ENCODE measurements around the gene DCDC1. TPM values are rescaled to one million over a fixed set of nuclear protein-coding genes. Genes with fewer than 3 reads are reported as not detected.
A peak's percentile ranks its signal among the peaks of the same experiment; 100 is the strongest.

Gene DCDC1
- polyA plus RNA-seq, 6 donors from 2014 or later, result not detected

DNA sequence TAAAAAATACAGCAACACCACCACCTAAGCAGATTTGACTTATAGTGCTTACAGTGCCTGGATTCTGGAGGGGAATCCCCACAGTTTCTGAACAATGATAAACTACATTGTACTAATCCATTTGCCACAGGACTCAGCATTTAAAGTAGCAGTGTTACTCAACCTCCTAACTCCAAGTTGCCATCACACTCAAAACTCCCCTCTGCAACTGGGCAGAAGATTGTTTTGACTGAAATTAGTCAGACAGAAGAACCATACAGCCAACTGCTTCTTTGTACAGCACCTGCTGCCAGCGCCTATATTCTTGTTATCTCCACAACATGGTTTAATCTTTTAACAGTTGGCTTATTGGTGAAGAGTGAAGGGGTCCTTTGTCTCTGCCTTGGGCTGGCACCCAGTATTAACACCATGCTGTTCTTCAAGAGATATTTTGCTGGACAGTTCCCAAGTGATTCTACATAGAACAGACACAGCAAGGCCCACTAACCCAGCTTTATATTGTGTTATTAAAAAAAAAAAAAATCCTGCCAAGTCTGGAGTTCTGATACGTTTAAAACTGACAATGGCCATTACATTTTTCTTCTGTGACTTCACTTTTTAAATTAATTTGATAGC, 273.2 kb downstream of the DCDC1 start:
- Mint-ChIP-seq H3K4me3 (no peak overlapping the region), H3K27me3 (no peaks in the 10 kb centered on the region), H3K4me1 (no peaks in the 10 kb centered on the region), H3K9me3 (peaks cover 0 to 2% (median 0%) of the 10 kb centered on the region in 7 donors), H3K27ac (no peak overlapping the region), H3K36me3 (no peaks in the 10 kb centered on the region)
- DNase-seq, result no peak
- no peak for ATAC-seq (ENCODE audit: low read depth in 2 of 2)

DNA sequence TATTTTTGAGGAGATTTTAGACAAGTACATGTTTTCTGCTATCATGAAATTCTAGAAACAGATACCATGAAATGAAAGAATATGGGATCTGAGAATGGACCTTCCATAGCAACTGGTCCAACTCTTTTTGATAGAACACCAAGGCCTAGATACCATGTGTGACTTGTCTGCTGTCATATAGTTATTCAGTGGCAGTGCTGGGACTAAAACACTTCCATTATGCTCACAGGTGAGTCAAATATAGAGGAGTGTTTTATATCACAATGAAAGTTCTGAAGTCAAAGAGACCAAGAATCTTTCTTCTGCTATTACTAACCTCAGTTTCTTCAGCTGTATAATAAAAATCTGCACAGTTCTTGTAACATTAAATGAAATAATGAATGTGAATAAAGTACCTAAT, 276.9 kb downstream of the DCDC1 start:
- Mint-ChIP-seq H3K4me1 (no peaks in the 10 kb centered on the region), H3K27me3 (no peaks in the 10 kb centered on the region), H3K4me3 (no peak overlapping the region), H3K27ac (no peak overlapping the region), H3K36me3 (peaks cover 0 to 10% of the 10 kb centered on the region in 2 donors), H3K9me3 (peaks cover 7 to 22% (median 11%) of the 10 kb centered on the region in 7 donors)
- DNase-seq (no peak), ATAC-seq (ENCODE audit: low read depth in 2 of 2) (no peak)

DNA sequence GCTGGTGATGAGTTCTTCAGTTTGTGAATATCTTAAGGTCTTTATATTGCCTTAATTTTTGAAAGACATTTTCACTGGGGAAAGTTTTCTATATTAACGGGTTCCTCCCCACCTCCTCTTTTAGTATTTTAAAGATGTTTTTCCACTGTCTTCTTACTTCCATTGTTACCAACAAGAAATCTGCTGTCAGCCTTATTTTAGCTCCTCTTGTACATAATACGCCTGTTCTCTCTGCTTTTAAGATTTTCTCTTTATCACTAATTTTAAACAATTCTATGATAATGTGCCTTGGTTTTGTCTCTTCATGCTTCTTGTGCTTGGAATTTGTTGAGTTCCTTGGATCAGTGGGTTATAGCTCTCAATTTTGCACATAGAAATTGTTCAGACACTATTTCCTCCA, 280.4 kb downstream of the DCDC1 start:
- Mint-ChIP-seq H3K27me3 (no peaks in the 10 kb centered on the region), H3K9me3 (peaks cover 7 to 22% (median 11%) of the 10 kb centered on the region in 7 donors), H3K36me3 (peaks cover 0 to 10% of the 10 kb centered on the region in 2 donors), H3K27ac (no peak overlapping the region), H3K4me1 (no peaks in the 10 kb centered on the region), H3K4me3 (no peak overlapping the region)
- DNase-seq (no peak), ATAC-seq (ENCODE audit: low read depth in 2 of 2) (no peak)

DNA sequence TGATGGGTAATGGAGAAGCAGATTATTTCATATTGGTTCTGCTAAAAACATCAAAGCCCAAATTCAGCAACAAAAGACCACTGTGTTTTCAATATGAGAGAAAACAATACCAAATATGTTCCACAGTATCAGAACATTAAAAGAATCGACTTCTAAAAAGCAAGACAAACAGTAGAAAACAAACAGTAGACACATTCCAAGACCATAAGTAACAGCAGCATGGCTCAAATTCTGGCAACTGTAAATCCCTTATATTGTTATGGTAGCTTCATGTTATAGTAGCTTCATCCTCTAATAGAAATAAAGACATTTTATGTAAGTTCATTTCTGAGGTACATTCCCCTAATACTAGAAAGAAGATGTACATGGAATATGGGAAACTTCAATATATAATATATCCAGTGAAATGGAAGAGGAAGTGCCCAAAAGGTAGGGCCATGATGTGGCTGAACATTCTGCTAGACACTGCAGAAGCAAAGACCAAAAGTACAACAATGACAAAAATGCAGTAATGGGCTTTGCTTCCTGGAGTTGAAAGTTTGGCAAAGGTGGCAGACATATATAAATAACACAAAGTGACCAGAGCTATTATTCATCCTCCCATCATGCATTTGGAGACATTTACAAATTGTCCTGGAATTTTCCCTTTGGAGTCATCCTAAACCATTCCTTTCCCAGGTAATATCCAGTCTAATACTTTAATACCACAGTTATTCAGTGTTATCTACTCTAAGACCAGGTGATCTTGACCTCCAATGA, 299.9 kb downstream of the DCDC1 start:
- no peak overlapping the region for H3K27ac Mint-ChIP-seq
- H3K4me1 Mint-ChIP-seq, result no peaks in the 10 kb centered on the region
- DNase-seq, result no peak
- ATAC-seq (ENCODE audit: low read depth in 2 of 2), result no peak
- peaks cover 0 to 4% (median 0%) of the 10 kb centered on the region in 7 donors for H3K9me3 Mint-ChIP-seq
- no peaks in the 10 kb centered on the region for H3K27me3 Mint-ChIP-seq
- no peaks in the 10 kb centered on the region for H3K36me3 Mint-ChIP-seq
- H3K4me3 Mint-ChIP-seq, result no peak overlapping the region

GRCh38 chr11:31060880-31061279, 308.7 kb downstream of the DCDC1 start:
- H3K36me3 Mint-ChIP-seq, result no peaks in the 10 kb centered on the region
- no peak overlapping the region for H3K27ac Mint-ChIP-seq

DNA sequence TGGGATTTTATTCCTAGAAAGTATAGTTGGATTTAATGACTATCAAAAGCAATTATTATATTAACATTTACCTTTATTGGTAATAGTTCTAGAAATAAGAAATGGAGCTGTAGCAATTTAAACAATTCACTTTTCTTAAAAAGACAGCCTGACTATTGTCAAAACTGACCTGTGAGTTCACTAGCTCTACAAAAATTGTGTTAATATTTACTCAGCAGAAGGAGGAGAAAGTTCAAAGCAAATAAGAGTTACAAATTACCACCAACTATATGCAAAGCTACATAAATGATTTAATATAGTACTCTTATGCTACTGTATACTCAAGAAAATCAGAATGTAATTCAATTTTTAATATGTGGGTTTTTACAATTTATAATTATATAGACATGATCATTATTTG, 310.0 kb downstream of the DCDC1 start:
- ATAC-seq (ENCODE audit: low read depth in 2 of 2), result no peak
- H3K4me3 Mint-ChIP-seq, result no peak overlapping the region
- H3K4me1 Mint-ChIP-seq, result no peaks in the 10 kb centered on the region
- no peaks in the 10 kb centered on the region for H3K27me3 Mint-ChIP-seq
- no peaks in the 10 kb centered on the region for H3K36me3 Mint-ChIP-seq
- H3K9me3 Mint-ChIP-seq, result peaks cover 0 to 4% (median 0%) of the 10 kb centered on the region in 7 donors
- no peak for DNase-seq
- H3K27ac Mint-ChIP-seq, result no peak overlapping the region

More at GRCh38 chr11:31060880-31061279, 308.7 kb downstream of the DCDC1 start:
- no peaks in the 10 kb centered on the region for H3K9me3 Mint-ChIP-seq
- no peak overlapping the region for H3K4me3 Mint-ChIP-seq
- no peak for ATAC-seq (ENCODE audit: low read depth in 2 of 2)
- no peaks in the 10 kb centered on the region for H3K4me1 Mint-ChIP-seq
- DNase-seq, result no peak
- H3K27me3 Mint-ChIP-seq, result no peaks in the 10 kb centered on the region

DNA sequence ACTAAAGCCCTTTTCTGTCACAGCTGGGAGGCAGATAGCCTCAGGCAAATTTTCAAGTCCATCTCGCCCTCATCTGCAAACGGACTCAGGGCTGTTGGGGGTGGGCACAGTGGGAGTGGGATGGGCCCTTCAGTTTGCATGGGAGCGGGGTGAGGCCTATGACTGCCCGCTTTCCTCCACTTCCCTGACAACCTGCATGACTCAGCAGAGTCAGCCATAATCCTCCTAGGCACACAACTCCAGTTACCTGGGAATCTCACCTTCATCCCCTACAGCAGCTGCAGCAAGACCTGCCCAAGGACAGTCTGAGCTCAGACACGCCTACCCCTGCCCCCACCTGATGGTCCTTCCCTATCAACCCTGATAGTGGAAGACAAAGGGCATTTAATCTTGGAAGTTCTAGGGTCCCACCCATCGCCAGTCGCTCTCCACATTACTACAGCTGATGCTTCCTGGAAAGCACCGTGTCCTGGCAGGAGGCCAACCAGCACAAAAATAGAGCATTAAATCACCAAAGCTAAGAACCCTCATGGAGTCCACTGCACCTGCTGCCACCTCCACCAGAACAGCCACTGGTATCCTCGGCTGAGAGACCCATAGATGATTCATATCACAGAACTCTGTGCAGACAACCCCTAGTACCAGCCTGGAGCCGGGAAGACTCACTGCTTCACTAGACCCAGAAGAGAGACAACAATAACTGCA, 319.3 kb downstream of the DCDC1 start:
- Mint-ChIP-seq H3K4me3 (no peak overlapping the region), H3K9me3 (peaks cover 8 to 40% (median 21%) of the 10 kb centered on the region in 7 donors)

GRCh38 chr11:31045335-31045734, 324.2 kb downstream of the DCDC1 start:
- Mint-ChIP-seq H3K9me3 (peaks cover 0 to 7% (median 4%) of the 10 kb centered on the region in 7 donors), H3K4me1 (no peaks in the 10 kb centered on the region), H3K27ac (no peak overlapping the region), H3K4me3 (no peak overlapping the region), H3K27me3 (no peaks in the 10 kb centered on the region), H3K36me3 (no peaks in the 10 kb centered on the region)
- ATAC-seq (ENCODE audit: low read depth in 2 of 2) (no peak), DNase-seq (no peak)

More for the DNA sequence above, 319.3 kb downstream of the DCDC1 start:
- DNase-seq (no peak), ATAC-seq (ENCODE audit: low read depth in 2 of 2) (no peak)
- peaks cover 0 to 7% of the 10 kb centered on the region in 2 donors for H3K36me3 Mint-ChIP-seq
- H3K27me3 Mint-ChIP-seq, result no peaks in the 10 kb centered on the region
- H3K27ac Mint-ChIP-seq, result peak overlapping the region in 1 of 6 donors; percentile 82
- H3K4me1 Mint-ChIP-seq, result no peaks in the 10 kb centered on the region

GRCh38 chr11:31030138-31030792, 339.3 kb downstream of the DCDC1 start:
- ATAC-seq (ENCODE audit: low read depth in 2 of 2) (no peak), DNase-seq (no peak)
- H3K27me3 Mint-ChIP-seq, result no peaks in the 10 kb centered on the region
- H3K36me3 Mint-ChIP-seq, result no peaks in the 10 kb centered on the region
- H3K9me3 Mint-ChIP-seq, result peaks cover 0 to 4% (median 0%) of the 10 kb centered on the region in 7 donors
- no peak overlapping the region for H3K27ac Mint-ChIP-seq
- H3K4me3 Mint-ChIP-seq, result no peak overlapping the region
- no peaks in the 10 kb centered on the region for H3K4me1 Mint-ChIP-seq

- H3K27me3 Mint-ChIP-seq, result no peaks in the 10 kb centered on the region
- no peak for DNase-seq
- no peaks in the 10 kb centered on the region for H3K36me3 Mint-ChIP-seq
- no peak for ATAC-seq (ENCODE audit: low read depth in 2 of 2)
- H3K4me3 Mint-ChIP-seq, result no peak overlapping the region
- H3K4me1 Mint-ChIP-seq, result no peaks in the 10 kb centered on the region
- H3K9me3 Mint-ChIP-seq, result peaks cover 0 to 2% (median 0%) of the 10 kb centered on the region in 7 donors
- H3K27ac Mint-ChIP-seq, result no peak overlapping the region
Measured at GRCh38 chr11:31026315-31026714, 343.2 kb downstream of the DCDC1 start.

GRCh38 chr11:31022080-31022479, 347.5 kb downstream of the DCDC1 start:
- H3K27me3 Mint-ChIP-seq, result peaks cover 0 to 6% (median 0%) of the 10 kb centered on the region in 3 donors
- no peaks in the 10 kb centered on the region for H3K36me3 Mint-ChIP-seq
- peaks cover 0 to 2% (median 0%) of the 10 kb centered on the region in 7 donors for H3K9me3 Mint-ChIP-seq
- H3K4me3 Mint-ChIP-seq, result no peak overlapping the region
- no peak overlapping the region for H3K27ac Mint-ChIP-seq
- ATAC-seq (ENCODE audit: low read depth in 2 of 2) (no peak), DNase-seq (no peak)
- no peaks in the 10 kb centered on the region for H3K4me1 Mint-ChIP-seq

DNA sequence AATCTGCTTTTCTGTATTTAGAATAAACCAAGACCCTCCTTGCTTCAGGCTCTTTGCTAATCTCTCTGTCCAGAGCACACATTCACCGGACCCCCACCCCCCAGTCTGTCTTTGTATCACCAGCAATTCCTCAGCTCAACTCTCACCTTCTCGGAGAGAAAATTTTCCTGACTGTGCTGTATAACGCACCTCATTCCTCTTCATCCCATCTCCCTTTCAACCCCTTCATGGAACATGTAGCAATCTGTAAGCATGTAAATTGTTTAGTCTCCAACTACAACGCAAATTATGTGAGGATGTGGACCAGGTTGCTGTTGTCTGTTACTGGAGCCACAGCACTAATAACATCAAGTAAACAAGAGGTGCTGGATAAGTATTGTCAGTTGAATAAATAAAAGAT, 349.8 kb downstream of the DCDC1 start:
- peaks cover 0 to 2% (median 0%) of the 10 kb centered on the region in 7 donors for H3K9me3 Mint-ChIP-seq
- H3K4me1 Mint-ChIP-seq, result no peaks in the 10 kb centered on the region
- no peaks in the 10 kb centered on the region for H3K36me3 Mint-ChIP-seq
- DNase-seq, result no peak
- H3K27ac Mint-ChIP-seq, result no peak overlapping the region
- H3K4me3 Mint-ChIP-seq, result no peak overlapping the region
- peaks cover 0 to 6% (median 0%) of the 10 kb centered on the region in 3 donors for H3K27me3 Mint-ChIP-seq
- no peak for ATAC-seq (ENCODE audit: low read depth in 2 of 2)

DNA sequence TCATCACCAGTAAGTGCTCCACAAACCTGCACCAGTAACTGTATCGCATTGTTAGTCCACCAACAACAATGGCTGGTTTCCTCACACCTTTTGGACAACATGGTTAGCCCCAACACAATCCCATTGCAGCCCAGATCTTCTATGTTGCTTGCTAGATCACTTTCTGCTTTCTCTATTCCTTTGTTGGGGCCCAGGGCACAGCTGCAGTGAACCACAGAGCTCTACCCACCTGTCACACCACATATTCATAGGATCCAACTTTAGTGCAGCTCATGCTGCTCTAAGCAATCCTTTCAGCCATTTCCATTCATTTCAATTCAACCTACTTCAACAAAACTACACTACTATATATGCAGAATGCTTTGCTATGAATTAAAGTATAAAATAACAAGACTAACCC, 364.3 kb downstream of the DCDC1 start:
- DNase-seq (no peak), ATAC-seq (ENCODE audit: low read depth in 2 of 2) (no peak)
- Mint-ChIP-seq H3K4me1 (no peaks in the 10 kb centered on the region), H3K9me3 (peaks cover 0 to 2% (median 0%) of the 10 kb centered on the region in 7 donors), H3K27ac (no peak overlapping the region), H3K36me3 (no peaks in the 10 kb centered on the region), H3K27me3 (no peaks in the 10 kb centered on the region), H3K4me3 (no peak overlapping the region)
